PC-9 (cell line): ENCODE data around the gene NUTM2F. TPM values are rescaled to one million over a fixed set of nuclear protein-coding genes. Genes with fewer than 3 reads are reported as not detected.
"Not testable (repeated sequence)": the region's sequence is repeated elsewhere in the genome, so short reads cannot be mapped to it uniquely, and the experiment has no call there.

Source experiments
- BruUV-seq: library from RNA; stranded (reverse); fragments of 400-500 nt; replicated peaks from 2 replicates; lab custom pipeline; 2021; lab: Mats Ljungman, UMichigan
- CTCF ChIA-PET: fragments of 300-600 bp; sonication (Branson Sonifier 250); formaldehyde crosslinking; loops from one replicate; lab custom pipeline; 2022; ENCODE audit warnings: antibody characterized with exemption; lab: Charles Lee
- POLR2A ChIA-PET: fragments of 300-600 bp; sonication (Branson Sonifier 250); formaldehyde crosslinking; loops from one replicate; lab custom pipeline; 2022; ENCODE audit warnings: antibody characterized with exemption; ENCODE audit not compliant: unreplicated experiment; lab: Charles Lee
- DNase-seq, 2 experiments: peaks; one replicate each; pipeline versions ENCODE4 v3.0.0 to v3.0.0-alpha.2; 2015 to 2022; ENCODE audit warnings: mixed read lengths in 1 of 2
- H2AFZ ChIP-seq: fragments of 200-600 bp; sonication (generic); 2 replicates; pipeline ENCODE4 v1.8.1; 2017; ENCODE audit warnings: antibody characterized with exemption
- H3F3A ChIP-seq: fragments of 200-600 bp; sonication (generic); 2 replicates; pipeline ENCODE4 v1.8.1; 2017; ENCODE audit warnings: antibody characterized with exemption, mild to moderate bottlenecking, low read depth; ENCODE audit not compliant: insufficient read depth
- H3K27ac ChIP-seq: fragments of 200-600 bp; sonication (generic); 2 replicates; pipeline ENCODE4 v1.6.1; 2016; ENCODE audit warnings: mixed run types
- H3K27me3 ChIP-seq: fragments of 200-600 bp; sonication (generic); 2 replicates; pipeline ENCODE4 v1.6.1; 2016; ENCODE audit warnings: low read depth, mixed run types; ENCODE audit not compliant: insufficient read depth
- H3K36me3 ChIP-seq: fragments of 200-600 bp; sonication (generic); 2 replicates; pipeline ENCODE4 v1.6.1; 2016; ENCODE audit warnings: low read depth, mixed run types
- H3K4me1 ChIP-seq: fragments of 200-600 bp; sonication (generic); replicated peaks from 2 replicates; pipeline ENCODE4 v1.6.1; 2016; ENCODE audit warnings: mixed run types; ENCODE audit not compliant: insufficient read depth
- H3K4me2 ChIP-seq: fragments of 200-600 bp; sonication (generic); 2 replicates; pipeline ENCODE4 v1.6.1; 2017; ENCODE audit warnings: mixed run types
- H3K4me3 ChIP-seq: fragments of 200-600 bp; sonication (generic); 2 replicates; pipeline ENCODE4 v1.6.1; 2016; ENCODE audit warnings: mixed run types
- H3K79me2 ChIP-seq: fragments of 200-600 bp; sonication (generic); 2 replicates; pipeline ENCODE4 v1.6.1; 2017; ENCODE audit warnings: low read depth, mixed run types
- H3K9me2 ChIP-seq: fragments of 200-600 bp; sonication (generic); 2 replicates; pipeline ENCODE4 v1.8.1; 2017; ENCODE audit warnings: mild to moderate bottlenecking; ENCODE audit not compliant: insufficient read depth
- H3K9me3 ChIP-seq: fragments of 200-600 bp; sonication (generic); 2 replicates; pipeline ENCODE4 v1.8.1; 2016; ENCODE audit warnings: low read depth; ENCODE audit not compliant: insufficient read depth
- H4K20me1 ChIP-seq: fragments of 200-600 bp; sonication (generic); 2 replicates; pipeline ENCODE4 v1.8.1; 2017; ENCODE audit not compliant: insufficient read depth
- EZH2 ChIP-seq: fragments of 200-600 bp; sonication (generic); IDR thresholded peaks from 2 replicates; pipeline ENCODE4 v1.8.0; 2017; ENCODE audit warnings: antibody characterized with exemption, low read depth
- intact Hi-C: fragments of 100-400 bp; cut with micrococcal nuclease; formaldehyde crosslinking; loops from one replicate; pipeline ENCODE4 v1.10.0; 2022; ENCODE audit not compliant: unreplicated experiment
- total RNA-seq: library from RNA; stranded (reverse); gene quantifications from 2 replicates; pipeline ENCODE4 v1.2.3, GENCODE V29; 2021
- TF ChIP-seq, protein P1 (sequence below): fragments of 200-600 bp; sonication (generic); conservative IDR thresholded peaks from 2 replicates; pipeline ENCODE4 v1.6.1; 2017; ENCODE audit warnings: mixed run types, antibody characterized with exemption, mild to moderate bottlenecking, moderate library complexity

The NUTM2F gene
- total RNA-seq, 1 experiment from 2014 or later: not detected

- H3K4me2 ChIP-seq, H3K36me3 ChIP-seq, H3K27me3 ChIP-seq, H3K27ac ChIP-seq, H3K9me2 ChIP-seq, CTCF ChIA-PET, BruUV-seq, H4K20me1 ChIP-seq, H2AFZ ChIP-seq, intact Hi-C loops, H3K4me3 ChIP-seq, H3K79me2 ChIP-seq, H3K9me3 ChIP-seq, H3K4me1 ChIP-seq, POLR2A ChIA-PET, H3F3A ChIP-seq, DNase-seq: not testable (repeated sequence)
Measured at GRCh38 chr9:94315034-94315984, 13.1 kb downstream of the NUTM2F start.

- no peaks in the 10 kb centered on the region for H3K79me2 ChIP-seq
Measured at GRCh38 chr9:94303321-94303720, 25.1 kb downstream of the NUTM2F start.

GRCh38 chr9:94302426-94302825, 26.0 kb downstream of the NUTM2F start:
- H3K4me1 ChIP-seq: no peaks in the 10 kb centered on the region
- TF ChIP-seq EZH2: no peak
- TF ChIP-seq, protein P1, sequence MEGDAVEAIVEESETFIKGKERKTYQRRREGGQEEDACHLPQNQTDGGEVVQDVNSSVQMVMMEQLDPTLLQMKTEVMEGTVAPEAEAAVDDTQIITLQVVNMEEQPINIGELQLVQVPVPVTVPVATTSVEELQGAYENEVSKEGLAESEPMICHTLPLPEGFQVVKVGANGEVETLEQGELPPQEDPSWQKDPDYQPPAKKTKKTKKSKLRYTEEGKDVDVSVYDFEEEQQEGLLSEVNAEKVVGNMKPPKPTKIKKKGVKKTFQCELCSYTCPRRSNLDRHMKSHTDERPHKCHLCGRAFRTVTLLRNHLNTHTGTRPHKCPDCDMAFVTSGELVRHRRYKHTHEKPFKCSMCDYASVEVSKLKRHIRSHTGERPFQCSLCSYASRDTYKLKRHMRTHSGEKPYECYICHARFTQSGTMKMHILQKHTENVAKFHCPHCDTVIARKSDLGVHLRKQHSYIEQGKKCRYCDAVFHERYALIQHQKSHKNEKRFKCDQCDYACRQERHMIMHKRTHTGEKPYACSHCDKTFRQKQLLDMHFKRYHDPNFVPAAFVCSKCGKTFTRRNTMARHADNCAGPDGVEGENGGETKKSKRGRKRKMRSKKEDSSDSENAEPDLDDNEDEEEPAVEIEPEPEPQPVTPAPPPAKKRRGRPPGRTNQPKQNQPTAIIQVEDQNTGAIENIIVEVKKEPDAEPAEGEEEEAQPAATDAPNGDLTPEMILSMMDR: no peak
- H3F3A ChIP-seq: no peaks in the 10 kb centered on the region
- no peak overlapping the region for H2AFZ ChIP-seq
- intact Hi-C loops: no loop called here
- H3K4me2 ChIP-seq: no peak overlapping the region
- no peaks in the 10 kb centered on the region for H3K9me2 ChIP-seq
- no TSS peak for BruUV-seq
- ChIA-PET POLR2A (no interaction called here), CTCF (no interaction called here)
- H3K4me3 ChIP-seq: no peak overlapping the region
- H3K27ac ChIP-seq: no peak overlapping the region
- DNase-seq: no peak
- H3K27me3 ChIP-seq: no peaks in the 10 kb centered on the region
- H3K36me3 ChIP-seq: no peaks in the 10 kb centered on the region
- H3K9me3 ChIP-seq: no peaks in the 10 kb centered on the region
- no peaks in the 10 kb centered on the region for H4K20me1 ChIP-seq
- H3K79me2 ChIP-seq: no peaks in the 10 kb centered on the region

More at GRCh38 chr9:94303321-94303720, 25.1 kb downstream of the NUTM2F start:
- no peaks in the 10 kb centered on the region for H3K36me3 ChIP-seq
- BruUV-seq: no TSS peak
- CTCF ChIA-PET: interaction anchor here (0.5 kb wide), 1 partner anchor 31 kb away, joined by 16 read pairs; no protein-coding TSS in a partner anchor
- H3K27me3 ChIP-seq: no peaks in the 10 kb centered on the region
- H3K9me2 ChIP-seq: no peaks in the 10 kb centered on the region
- no peak overlapping the region for H2AFZ ChIP-seq
- TF ChIP-seq, protein P1: no peak
- TF ChIP-seq EZH2: no peak
- H3K9me3 ChIP-seq: no peaks in the 10 kb centered on the region
- no peak overlapping the region for H3K4me2 ChIP-seq
- no peak for DNase-seq
- POLR2A ChIA-PET: no interaction called here
- no peaks in the 10 kb centered on the region for H4K20me1 ChIP-seq
- H3K27ac ChIP-seq: no peak overlapping the region
- no peak overlapping the region for H3K4me3 ChIP-seq
- H3F3A ChIP-seq: no peaks in the 10 kb centered on the region
- intact Hi-C loops: no loop called here
- H3K4me1 ChIP-seq: no peaks in the 10 kb centered on the region
